B cell (primary cell): ENCODE results near the gene KCNC1. TPM values are rescaled to one million over a fixed set of nuclear protein-coding genes. Genes with fewer than 3 reads are reported as not detected.

ENCODE experiments used
- ATAC-seq: fragments of 200-7000 bp; cut with Tn5 transposase; one replicate; pipeline ENCODE4 v1.10.0; 2021; ENCODE audit warnings: low read depth, mild to moderate bottlenecking, moderate number of reproducible peaks, moderate library complexity
- CTCF ChIA-PET: fragments of 350-600 bp; sonication (Branson Sonifier 250); formaldehyde crosslinking; loops from one replicate; lab custom pipeline; 2021; ENCODE audit warnings: antibody characterized with exemption, inconsistent platforms; lab: Charles Lee
- POLR2A ChIA-PET: fragments of 350-600 bp; sonication (Branson Sonifier 250); formaldehyde crosslinking; loops from one replicate; lab custom pipeline; 2021; ENCODE audit warnings: antibody characterized with exemption; lab: Charles Lee
- DNase-seq: peaks from one replicate; pipeline ENCODE4 v3.0.0; 2013
- H2AFZ ChIP-seq: 2 replicates; pipeline ENCODE4 v1.6.1; 2012; ENCODE audit warnings: mild to moderate bottlenecking, low read depth, low read length; ENCODE audit not compliant: insufficient read depth, poor library complexity, severe bottlenecking
- H3K27ac ChIP-seq, 2 donors: 1 replicate in 1 of 2; 2 replicates in 1 of 2; pipeline ENCODE4 v1.5.1; 2012 to 2013; ENCODE audit warnings: low read length in 2 of 2, mild to moderate bottlenecking in 2 of 2, moderate library complexity in 1 of 2
- H3K27me3 ChIP-seq, 4 experiments: fragments of 200-600 bp in 1 of 4; sonication (generic) in 1 of 4; replicated peaks in 1 of 4; 1 replicate in 2 of 4; 2 replicates in 2 of 4; pipeline versions ENCODE4 v1.6.1 to v1.7.0; 2013 to 2016; ENCODE audit warnings: low read length in 3 of 4, mild to moderate bottlenecking in 2 of 4, mixed read lengths in 1 of 4, moderate library complexity in 1 of 4; ENCODE audit not compliant: insufficient read depth in 4 of 4, control insufficient read depth in 3 of 4; ENCODE audit errors: control extremely low read depth in 1 of 4
- H3K36me3 ChIP-seq, 2 experiments: replicated peaks in 1 of 2; 1 replicate in 1 of 2; 2 replicates in 1 of 2; pipeline versions ENCODE4 v1.6.1 to v1.7.1; 2013; ENCODE audit warnings: low read length in 1 of 2; ENCODE audit not compliant: insufficient read depth in 2 of 2, control insufficient read depth in 1 of 2; ENCODE audit errors: control extremely low read depth in 1 of 2, extremely low read depth in 1 of 2
- H3K4me1 ChIP-seq, 2 donors: fragments of 200-600 bp in 1 of 2; sonication (generic) in 1 of 2; 1 replicate in 1 of 2; 2 replicates in 1 of 2; pipeline versions ENCODE4 v1.5.1 to v1.6.1; 2013 to 2017; ENCODE audit warnings: low read length in 2 of 2; ENCODE audit not compliant: control insufficient read depth in 2 of 2, insufficient read depth in 2 of 2
- H3K4me2 ChIP-seq: replicated peaks from 2 replicates; pipeline ENCODE3; 2012; ENCODE audit warnings: mild to moderate bottlenecking, low read depth, low read length; ENCODE audit not compliant: poor library complexity, severe bottlenecking
- H3K4me3 ChIP-seq, 5 experiments: fragments of 200-600 bp in 1 of 5; sonication (generic) in 1 of 5; 1 replicate in 3 of 5; 2 replicates in 2 of 5; pipeline versions ENCODE4 v1.5.1 to v1.7.0; 2011 to 2016; ENCODE audit warnings: low read length in 4 of 5, mild to moderate bottlenecking in 4 of 5, low read depth in 2 of 5, control low read depth in 1 of 5, moderate library complexity in 1 of 5; ENCODE audit not compliant: insufficient read depth in 1 of 5; ENCODE audit errors: control extremely low read depth in 1 of 5, extremely low read depth in 1 of 5
- H3K79me2 ChIP-seq: fragments of 200-600 bp; sonication (generic); one replicate; pipeline ENCODE4 v1.6.0; 2016; ENCODE audit warnings: low read length; ENCODE audit not compliant: control insufficient read depth, insufficient read depth
- H3K9ac ChIP-seq: fragments of 200-600 bp; sonication (generic); 2 replicates; pipeline ENCODE4 v1.6.1; 2017; ENCODE audit warnings: mild to moderate bottlenecking, low read length, moderate library complexity
- H3K9me3 ChIP-seq, 3 donors: one replicate each; pipeline versions ENCODE4 v1.6.1 to v1.7.1; 2013; ENCODE audit warnings: low read length in 2 of 3; ENCODE audit not compliant: control insufficient read depth in 2 of 3, insufficient read depth in 1 of 3; ENCODE audit errors: control extremely low read depth in 1 of 3
- H4K20me1 ChIP-seq: 2 replicates; pipeline ENCODE4 v1.6.0; 2012; ENCODE audit warnings: mild to moderate bottlenecking, low read length; ENCODE audit not compliant: insufficient read depth, control insufficient read depth, poor library complexity, severe bottlenecking
- H3K27ac Mint-ChIP-seq: one replicate; pipeline ENCODE4 v1.8.0; 2021; ENCODE audit warnings: mixed read lengths
- H3K27me3 Mint-ChIP-seq: one replicate; pipeline ENCODE4 v1.8.0; 2021; ENCODE audit warnings: mixed read lengths
- H3K4me1 Mint-ChIP-seq: one replicate; pipeline ENCODE4 v1.8.0; 2021; ENCODE audit warnings: mixed read lengths
- H3K4me3 Mint-ChIP-seq: one replicate; pipeline ENCODE4 v1.8.0; 2021; ENCODE audit warnings: mixed read lengths
- H3K9me3 Mint-ChIP-seq: one replicate; pipeline ENCODE4 v1.8.0; 2022; ENCODE audit warnings: mixed read lengths; ENCODE audit not compliant: insufficient read depth
- EZH2 ChIP-seq: IDR thresholded peaks from 2 replicates; pipeline ENCODE4 v1.6.1; 2012; ENCODE audit warnings: borderline replicate concordance, low read depth, mild to moderate bottlenecking, moderate library complexity, low read length; ENCODE audit not compliant: insufficient read depth, poor library complexity, severe bottlenecking
- WGBS: methylation state at CpG from one replicate; pipeline ENCODE4 v1.1.5; 2013; ENCODE audit warnings: missing lambda C conversion rate; ENCODE audit not compliant: insufficient coverage; 5-methylcytosine and 5-hydroxymethylcytosine counted together
- intact Hi-C: fragments of 100-400 bp; cut with micrococcal nuclease; formaldehyde crosslinking; loops from one replicate; pipeline ENCODE4 v1.10.0; 2022
- polyA plus RNA-seq: library from polyadenylated mRNA; depleted of rRNA; stranded (reverse); fragments of >200 nt; gene quantifications from 2 replicates; pipeline ENCODE4 v1.2.3, GENCODE V29; 2012
- total RNA-seq, 2 donors: library from RNA; stranded (reverse); fragments of 120-200 nt in 1 of 2; gene quantifications; 1 replicate in 1 of 2; 2 replicates in 1 of 2; pipeline versions ENCODE4 v1.2.3 to v1.2.4, GENCODE V29; 2013 to 2022
- TF ChIP-seq, protein P1 (sequence below): fragments of 200-600 bp; IDR thresholded peaks from one replicate; pipeline ENCODE4 v1.8.0; 2022; ENCODE audit warnings: antibody characterized with exemption, mild to moderate bottlenecking

KCNC1 gene
- total and polyA plus RNA-seq, 2 donors (not counting 1 experiment from before 2014, with no cell fraction given) = not detected

DNA sequence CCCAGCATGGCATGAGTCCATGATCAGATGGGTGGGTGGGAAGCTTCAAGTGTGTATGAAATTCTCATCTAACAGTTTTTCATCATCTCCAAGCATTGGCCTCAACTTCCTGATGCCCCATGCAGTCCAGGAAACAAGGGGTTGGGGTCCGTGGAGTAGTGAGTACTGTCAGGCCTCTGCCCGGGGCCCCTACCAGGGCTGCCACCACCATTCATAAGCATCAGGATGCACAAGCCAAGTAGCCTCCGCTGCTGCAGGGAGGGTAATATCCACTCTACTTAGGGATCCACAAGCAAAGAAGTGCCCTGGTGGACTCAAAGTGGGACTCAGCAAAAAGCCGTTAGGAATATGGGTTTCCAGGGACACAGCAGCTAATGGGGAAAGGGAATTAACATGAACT, 49.3 kb downstream of the KCNC1 start:
- WGBS = no CpG with 5 or more reads among the region's 4 CpGs
- no peak for TF ChIP-seq EZH2
- TF ChIP-seq, protein P1, sequence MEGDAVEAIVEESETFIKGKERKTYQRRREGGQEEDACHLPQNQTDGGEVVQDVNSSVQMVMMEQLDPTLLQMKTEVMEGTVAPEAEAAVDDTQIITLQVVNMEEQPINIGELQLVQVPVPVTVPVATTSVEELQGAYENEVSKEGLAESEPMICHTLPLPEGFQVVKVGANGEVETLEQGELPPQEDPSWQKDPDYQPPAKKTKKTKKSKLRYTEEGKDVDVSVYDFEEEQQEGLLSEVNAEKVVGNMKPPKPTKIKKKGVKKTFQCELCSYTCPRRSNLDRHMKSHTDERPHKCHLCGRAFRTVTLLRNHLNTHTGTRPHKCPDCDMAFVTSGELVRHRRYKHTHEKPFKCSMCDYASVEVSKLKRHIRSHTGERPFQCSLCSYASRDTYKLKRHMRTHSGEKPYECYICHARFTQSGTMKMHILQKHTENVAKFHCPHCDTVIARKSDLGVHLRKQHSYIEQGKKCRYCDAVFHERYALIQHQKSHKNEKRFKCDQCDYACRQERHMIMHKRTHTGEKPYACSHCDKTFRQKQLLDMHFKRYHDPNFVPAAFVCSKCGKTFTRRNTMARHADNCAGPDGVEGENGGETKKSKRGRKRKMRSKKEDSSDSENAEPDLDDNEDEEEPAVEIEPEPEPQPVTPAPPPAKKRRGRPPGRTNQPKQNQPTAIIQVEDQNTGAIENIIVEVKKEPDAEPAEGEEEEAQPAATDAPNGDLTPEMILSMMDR = no peak
- DNase-seq (no peak), ATAC-seq (no peak)
- Mint-ChIP-seq H3K27ac (no peak overlapping the region), H3K4me3 (no peak overlapping the region), H3K4me1 (no peaks in the 10 kb centered on the region), H3K27me3 (no peaks in the 10 kb centered on the region), H3K9me3 (no peaks in the 10 kb centered on the region)
- no peak overlapping the region for H2AFZ ChIP-seq
- ChIA-PET POLR2A (interaction anchor here (0.6 kb wide), 1 partner anchor 27 kb away, joined by 4 read pairs; no protein-coding TSS in a partner anchor), CTCF (no interaction called here)
- no peak overlapping the region for H3K9ac ChIP-seq
- no peaks in the 10 kb centered on the region for H3K4me1 ChIP-seq
- no peak overlapping the region for H3K27ac ChIP-seq
- intact Hi-C loops = no loop called here
- H4K20me1 ChIP-seq = no peaks in the 10 kb centered on the region
- no peaks in the 10 kb centered on the region for H3K79me2 ChIP-seq
- no peak overlapping the region for H3K4me2 ChIP-seq
- H3K9me3 ChIP-seq = peaks cover 0 to 2% (median 0%) of the 10 kb centered on the region in 3 donors
- H3K36me3 ChIP-seq = no peaks in the 10 kb centered on the region
- H3K4me3 ChIP-seq = no peak overlapping the region
- H3K27me3 ChIP-seq = no peaks in the 10 kb centered on the region

DNA sequence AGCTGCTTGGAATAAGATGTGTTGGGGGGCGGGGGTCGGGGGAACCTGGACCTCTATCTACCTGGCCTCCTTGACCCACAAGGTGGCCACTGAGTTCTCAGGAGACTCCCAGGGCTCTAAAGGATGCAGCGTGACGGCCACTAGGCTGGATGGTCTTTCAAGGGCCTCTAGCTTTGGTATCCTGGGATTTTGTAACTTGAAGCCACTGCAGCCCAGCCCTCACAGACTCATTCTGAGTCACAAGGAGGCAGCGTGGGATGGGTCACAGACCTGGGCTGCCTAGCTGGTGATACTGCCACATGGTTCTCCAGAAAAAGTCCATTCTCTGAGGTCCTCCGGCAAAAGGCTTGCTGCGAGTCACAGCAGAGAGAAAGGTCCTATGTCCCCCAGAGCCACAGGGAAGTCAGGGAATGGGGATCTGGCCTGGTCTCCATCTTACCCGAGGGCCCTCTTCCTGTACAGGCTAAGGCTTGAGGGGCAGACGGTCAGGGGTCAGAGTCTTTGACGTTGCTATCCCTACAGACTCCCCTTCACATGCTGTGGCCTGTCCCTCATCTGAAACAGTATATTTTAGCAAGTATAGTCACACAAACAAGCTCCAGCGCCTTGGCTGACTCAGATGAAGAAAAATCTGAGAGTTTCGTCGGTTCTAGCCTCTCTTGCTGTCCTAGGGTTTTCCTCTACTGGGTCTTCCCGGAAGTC, 52.4 kb downstream of the KCNC1 start:
- POLR2A ChIA-PET = no interaction called here
- DNase-seq = no peak
- H3K4me3 ChIP-seq = no peak overlapping the region
- no peaks in the 10 kb centered on the region for H3K36me3 ChIP-seq
- H3K79me2 ChIP-seq = no peaks in the 10 kb centered on the region
- no peak overlapping the region for H2AFZ ChIP-seq
- Mint-ChIP-seq H3K4me1 (no peaks in the 10 kb centered on the region), H3K9me3 (no peaks in the 10 kb centered on the region), H3K4me3 (no peak overlapping the region), H3K27ac (no peak overlapping the region), H3K27me3 (no peaks in the 10 kb centered on the region)
- no peaks in the 10 kb centered on the region for H3K27me3 ChIP-seq
- no peak overlapping the region for H3K9ac ChIP-seq
- CTCF ChIA-PET = no interaction called here
- no peak overlapping the region for H3K27ac ChIP-seq
- intact Hi-C loops = no loop called here
- ATAC-seq = no peak
- no peak for TF ChIP-seq EZH2
- TF ChIP-seq, protein P1 = no peak
- H3K4me1 ChIP-seq = no peaks in the 10 kb centered on the region
- peaks cover 0 to 2% (median 0%) of the 10 kb centered on the region in 3 donors for H3K9me3 ChIP-seq
- 98% methylated on average over 14 of the region's 14 CpGs for WGBS
- no peak overlapping the region for H3K4me2 ChIP-seq
- H4K20me1 ChIP-seq = no peaks in the 10 kb centered on the region
